HG02943 (cell line): ENCODE results near the gene RASGRF1.
"Not testable (repeated sequence)": the region's sequence is repeated elsewhere in the genome, so short reads cannot be mapped to it uniquely, and the experiment has no call there.

Experiments
- ATAC-seq: cut with Tn5 transposase; IDR thresholded peaks from one replicate; pipeline ENCODE4 v1.9.1; 2021; ENCODE audit warnings: mild to moderate bottlenecking, low read depth, moderate library complexity; ENCODE audit not compliant: unreplicated experiment

The RASGRF1 gene

DNA sequence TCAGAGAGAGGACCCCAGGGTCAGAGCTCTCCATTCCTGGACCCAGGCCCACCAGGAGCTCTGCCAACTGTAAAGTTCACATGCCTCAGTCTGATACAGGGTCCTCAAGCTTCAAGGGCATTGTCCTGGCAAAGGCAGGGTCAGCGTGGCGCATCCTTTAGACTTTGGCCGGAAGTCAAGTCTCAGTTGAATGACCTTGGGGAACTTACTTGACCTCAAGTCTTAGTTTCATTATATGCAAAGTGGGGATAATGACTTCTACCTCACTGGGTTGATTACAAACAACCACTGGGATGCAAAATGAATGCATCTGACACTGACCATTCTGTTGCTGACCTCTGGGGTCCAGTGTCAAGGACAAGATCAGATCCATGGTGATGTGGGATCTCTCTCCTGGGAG, 75.2 kb downstream of the RASGRF1 start:
- ATAC-seq = no peak

DNA sequence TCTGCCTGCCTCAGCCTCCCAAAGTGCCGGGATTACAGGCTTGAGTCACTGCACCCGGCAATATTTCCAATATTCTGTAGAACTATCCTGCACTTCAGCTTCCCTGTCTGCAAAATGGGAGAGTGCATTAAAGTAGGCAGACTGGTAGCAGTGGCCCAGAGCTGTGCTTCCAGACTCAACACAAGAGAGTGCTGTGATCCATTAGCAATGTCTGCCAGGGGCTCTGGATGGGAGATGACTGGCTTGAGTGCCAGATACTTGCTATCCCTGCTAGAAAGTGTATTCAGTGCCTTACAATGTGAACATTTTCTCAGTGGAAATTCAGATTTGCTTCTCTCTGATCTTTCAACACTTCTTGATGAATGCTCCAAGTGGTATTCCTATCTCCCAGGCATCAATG, 80.3 kb downstream of the RASGRF1 start:
- no peak for ATAC-seq

DNA sequence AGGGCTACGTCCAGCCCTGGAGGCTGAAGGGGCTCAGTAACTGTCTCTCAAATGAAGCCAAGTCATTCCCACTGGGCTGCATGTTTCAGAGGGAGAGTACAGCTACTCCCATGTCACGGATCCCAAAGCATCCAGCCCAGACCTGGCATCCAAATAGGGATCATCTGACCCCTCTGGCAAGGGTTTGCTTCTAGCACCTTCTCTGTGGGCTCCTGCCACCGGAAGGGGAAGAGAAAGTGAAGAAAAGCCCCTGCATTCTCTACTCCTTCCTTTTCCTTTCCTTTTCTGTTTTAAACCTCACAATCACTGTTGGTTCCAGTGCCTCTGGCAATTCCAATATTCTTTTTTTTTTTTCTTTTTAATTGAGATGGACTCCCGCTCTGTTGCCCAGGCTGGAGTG, 81.2 kb downstream of the RASGRF1 start:
- ATAC-seq = no peak

DNA sequence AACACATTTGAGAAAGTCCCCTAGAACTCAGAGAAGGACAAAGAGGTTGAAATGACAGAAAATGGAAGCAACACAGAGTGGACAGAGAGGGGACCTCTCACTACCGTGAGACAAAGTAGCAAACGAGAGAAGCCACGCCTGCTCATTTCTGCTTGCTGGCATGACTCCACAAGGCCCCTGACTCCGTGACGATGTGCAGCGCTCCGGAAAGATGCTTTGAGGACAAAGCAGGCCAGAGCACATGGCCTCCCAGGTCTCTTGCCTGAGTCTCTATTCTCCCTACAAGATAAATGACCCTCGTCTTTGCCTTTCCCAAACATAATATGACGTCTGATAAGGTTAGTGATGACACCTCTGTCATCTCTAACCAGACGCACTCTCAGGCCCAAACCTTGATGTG, 81.9 kb downstream of the RASGRF1 start:
- ATAC-seq = no peak

DNA sequence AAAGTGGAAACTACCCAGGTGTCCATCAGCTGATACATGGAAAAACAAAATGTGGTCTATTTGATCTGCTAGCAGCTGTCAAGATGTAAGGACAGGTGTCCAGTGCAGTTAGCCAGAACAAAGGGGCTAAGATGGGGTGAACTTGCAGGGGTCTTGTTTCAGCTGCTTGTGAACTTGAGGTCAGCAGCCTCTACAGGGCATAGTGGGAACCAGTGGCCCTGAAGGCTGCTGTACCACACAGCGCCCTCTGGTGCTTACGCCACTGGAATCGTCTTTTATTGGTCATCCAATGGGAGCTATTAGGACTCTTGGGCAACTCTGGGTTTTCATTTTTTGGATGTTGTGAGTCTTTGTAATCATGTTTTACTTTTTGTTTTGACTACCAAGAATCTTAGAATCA, 83.5 kb downstream of the RASGRF1 start:
- no peak for ATAC-seq

DNA sequence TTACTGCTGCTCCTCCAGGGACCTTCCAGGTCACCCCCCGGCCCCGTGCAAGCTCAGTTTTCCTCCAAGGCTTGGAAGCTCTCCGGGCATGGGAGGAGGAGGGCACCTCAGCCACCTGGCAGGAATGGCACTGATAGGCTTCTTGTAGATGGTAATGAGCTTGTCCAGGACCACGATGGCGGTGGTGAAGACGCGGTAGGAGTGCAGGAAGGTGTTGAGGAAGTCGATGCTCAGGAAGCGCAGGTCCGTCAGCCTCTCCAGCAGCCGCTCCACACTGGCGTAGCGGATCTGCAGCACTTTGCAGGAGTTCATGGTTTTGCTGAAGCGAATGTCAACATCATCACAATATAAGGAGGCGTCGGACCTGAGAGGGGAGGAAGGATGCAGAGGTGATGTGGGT, 84.5 kb downstream of the RASGRF1 start:
- ATAC-seq = no peak

DNA sequence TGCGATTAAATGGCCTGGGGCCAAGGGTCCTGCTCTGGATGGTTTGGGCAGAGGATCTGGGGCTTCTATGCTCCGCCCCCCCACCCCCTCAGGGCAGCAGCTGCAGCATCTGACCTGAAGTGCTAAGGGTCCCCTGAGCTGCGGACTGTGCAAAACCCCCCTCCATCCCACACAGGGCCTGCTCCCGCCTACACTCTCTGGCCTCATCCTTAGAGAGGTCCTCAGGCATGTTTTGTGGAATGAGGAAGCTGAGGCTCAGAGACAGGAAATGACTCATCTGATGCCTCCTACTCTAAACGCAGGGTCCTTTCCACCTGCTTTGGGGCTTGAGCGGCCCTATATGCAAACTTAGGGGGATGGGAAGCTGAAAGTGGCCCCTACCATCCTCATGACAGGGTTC, 86.2 kb downstream of the RASGRF1 start:
- ATAC-seq = no peak

DNA sequence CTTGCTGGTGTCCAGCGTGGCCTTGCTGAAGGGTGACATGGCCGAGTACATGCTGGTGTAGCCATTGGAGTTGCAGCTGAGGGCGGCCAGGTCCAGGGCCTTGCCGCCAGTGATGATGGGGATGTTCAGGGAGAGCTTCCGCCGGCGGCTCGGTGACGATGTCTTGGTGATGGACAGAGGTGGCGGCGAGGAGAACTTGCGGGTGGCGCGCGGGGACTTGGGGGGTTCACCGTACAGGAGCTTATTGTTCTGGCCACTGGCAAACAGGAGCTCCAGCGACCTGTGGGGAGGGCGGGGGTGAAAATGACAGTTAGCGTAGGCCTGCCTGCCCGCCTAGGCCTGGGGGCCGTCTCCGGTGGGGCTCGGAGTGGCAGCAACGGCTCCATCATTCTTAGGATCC, 86.7 kb downstream of the RASGRF1 start:
- ATAC-seq = no peak

DNA sequence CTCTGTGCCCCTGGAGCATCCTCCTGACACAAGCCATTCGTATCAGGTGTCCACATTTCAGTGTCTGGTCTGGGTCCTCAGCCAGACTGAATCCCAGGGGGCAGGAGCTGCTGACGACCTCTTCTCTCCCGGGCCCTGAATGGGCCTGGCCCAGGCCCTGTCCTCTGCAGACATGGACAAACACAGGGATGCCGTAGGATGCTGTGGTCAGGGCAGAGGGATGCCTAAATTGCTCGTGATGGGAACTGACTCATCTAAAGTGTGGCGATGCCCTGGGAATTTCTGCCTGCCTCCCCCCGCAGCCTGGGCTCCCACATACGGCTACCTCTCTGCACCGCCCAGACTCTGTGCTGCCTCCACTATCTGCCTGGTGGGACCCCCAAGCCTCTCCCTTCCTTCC, 87.3 kb downstream of the RASGRF1 start:
- ATAC-seq = no peak

DNA sequence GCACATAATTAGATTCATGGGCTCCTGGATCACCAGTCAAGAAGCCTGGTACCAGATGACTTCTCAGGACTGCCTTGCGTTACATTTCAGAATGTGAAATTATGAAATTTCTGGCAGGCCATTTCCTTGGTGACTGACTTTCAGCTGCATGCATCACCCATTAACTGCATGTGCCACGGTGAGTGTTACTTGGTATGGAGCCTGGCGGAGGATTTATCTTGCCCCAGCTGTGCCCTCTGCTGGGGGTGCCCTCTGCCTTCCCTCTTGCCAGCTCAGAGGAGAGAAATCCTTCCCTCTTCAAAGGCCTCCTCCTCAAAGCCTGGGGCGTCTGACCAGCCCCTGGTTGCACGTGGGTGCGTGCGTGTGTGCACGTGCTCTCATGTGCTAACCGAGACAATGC, 88.0 kb downstream of the RASGRF1 start:
- no peak for ATAC-seq

DNA sequence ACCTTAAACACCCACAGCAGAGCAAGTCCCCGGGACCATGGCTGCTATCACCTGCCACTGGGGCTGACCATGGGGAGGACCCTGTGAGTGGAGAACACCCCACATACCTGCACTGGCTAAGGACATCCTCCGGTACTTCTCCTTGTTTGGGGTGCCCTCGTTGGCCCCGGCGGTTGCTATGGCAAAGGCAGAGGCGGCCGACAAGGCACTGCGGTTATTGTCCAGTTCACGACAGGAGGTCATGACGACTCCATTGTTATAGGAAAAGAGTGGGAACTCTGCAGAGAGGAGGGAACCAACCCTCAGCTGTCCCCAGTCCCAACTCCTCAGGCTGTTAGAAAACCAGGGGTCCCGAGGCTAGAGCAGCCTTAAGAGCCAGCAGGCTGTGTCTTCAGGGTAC, 90.9 kb downstream of the RASGRF1 start:
- no peak for ATAC-seq

DNA sequence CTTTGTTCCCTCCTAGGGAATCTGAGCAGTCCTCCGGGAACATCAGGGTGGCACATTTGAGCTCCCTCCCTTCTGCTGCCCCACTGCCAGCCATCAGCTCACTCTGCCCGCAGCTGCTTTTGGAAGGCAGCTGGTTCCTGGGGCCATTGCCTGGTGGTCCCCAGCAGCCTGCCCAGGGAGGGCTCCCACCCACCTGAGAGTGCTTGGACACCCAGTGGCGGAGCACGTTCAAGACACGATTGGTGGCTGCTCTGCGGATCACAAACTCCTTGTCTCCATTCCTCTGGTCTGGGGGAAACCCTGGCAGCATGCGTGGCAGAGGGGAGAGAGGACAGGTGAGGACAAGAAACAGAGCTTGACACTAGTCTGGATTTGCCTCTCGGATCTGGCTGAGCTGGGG, 92.1 kb downstream of the RASGRF1 start:
- no peak for ATAC-seq

DNA sequence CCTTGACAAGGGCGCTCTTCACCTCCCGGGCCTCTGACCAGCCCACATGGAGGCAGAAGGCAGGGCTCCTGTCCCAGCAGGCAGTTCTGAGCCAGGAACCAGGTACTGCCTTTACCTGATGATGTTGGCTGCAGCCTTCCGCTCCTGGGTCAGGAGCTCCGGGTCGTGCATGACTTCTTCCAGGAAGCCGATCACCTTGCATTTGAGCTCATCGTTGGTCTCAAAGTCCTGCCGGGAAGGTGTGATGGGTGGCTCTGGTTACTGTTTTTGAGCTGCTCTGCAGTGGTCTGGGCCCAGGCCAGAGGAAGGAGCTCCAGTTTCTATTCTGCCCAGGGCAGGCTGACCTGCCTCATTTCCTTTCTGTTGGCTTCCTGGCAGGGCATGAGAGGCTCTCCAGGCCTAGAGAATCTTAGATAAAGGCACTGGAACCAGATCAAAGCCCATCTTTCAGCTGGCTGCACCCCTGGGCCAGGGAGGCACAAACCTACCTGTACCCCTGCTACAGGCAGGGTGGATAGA, 92.5 kb downstream of the RASGRF1 start:
- no peak for ATAC-seq

DNA sequence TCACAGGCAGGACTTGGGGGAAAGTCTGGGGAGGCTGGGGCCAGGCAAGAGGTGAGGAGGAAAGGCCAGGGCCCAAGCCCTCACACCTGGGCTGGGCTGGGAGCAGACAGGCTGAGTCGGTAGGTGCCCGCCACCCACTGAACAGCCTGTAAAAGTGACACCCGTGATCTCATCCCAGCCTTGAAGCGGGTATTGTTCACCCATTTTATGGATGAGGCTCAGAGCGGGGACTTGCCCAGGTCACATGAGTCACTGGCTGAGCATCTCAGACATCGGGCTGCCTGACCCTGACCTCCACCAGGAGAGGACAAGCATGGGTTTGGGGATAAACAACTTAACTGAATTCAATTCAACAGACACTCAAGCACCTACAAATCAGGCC, 93.7 kb downstream of the RASGRF1 start:
- ATAC-seq = no peak

DNA sequence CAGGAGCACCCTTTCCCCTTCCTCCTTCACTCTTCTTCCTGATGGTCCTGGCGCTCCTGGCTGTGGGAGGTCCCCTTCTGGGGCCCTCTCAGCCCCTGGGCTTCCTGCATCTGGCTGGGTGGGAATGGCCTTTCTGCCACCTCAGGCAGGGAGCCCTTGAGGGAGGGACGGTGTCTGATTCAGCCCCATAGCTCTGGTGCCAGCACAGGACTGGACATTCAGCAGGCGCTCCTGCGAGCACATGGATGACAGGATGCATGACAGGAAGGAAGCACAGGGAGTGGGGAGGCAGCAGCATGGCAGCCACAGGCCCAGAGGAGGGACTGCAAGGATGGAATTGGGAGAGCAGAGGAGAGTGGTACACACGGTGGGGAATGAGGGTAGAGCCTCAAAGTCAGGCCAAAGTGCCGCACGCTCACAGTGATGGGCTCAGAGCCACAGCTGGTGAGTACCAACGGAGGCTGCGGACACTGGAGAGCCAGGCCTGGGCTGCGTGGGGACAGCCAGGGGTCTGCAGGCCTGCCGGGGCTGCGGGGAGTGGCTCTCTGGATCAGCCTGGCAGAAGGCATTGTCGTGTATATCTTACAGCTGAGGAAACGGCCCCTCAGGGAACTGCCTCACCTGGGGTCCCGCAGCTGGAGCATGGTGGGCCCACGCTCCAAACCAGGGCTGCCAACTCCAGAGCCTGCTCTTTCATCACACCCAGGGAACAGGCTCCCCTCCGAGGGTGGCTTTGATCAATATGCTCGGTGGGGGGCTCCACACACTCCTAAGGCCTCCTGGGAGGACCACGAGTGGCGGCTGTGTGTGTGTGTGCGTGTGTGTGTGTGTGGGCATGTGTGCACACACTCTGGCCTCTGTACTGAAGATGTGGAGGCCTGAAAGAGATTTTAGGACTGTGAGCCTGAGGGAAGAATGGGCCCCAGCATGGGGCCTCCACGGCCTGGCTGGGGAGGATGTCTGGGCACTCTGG, 94.4 kb downstream of the RASGRF1 start:
- no peak for ATAC-seq

DNA sequence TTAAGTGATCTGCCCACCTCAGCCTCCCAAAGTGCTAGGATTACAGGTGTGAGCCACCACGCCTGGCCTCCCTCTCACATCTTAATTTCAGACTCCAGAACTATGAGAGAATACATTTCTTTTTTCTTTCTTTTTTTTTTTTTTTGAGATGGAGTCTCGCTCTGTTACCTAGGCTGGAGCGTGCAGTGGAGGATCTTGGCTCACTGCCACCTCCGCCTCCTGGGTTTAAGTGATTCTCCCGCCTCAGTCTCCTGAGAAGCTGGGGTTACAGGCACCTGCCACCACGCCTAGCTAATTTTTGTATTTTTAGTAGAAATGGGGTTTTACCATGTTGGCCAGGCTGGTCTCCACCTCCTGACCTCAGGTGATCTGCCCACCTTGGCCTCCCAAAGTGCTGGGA, 95.4 kb downstream of the RASGRF1 start:
- not testable (repeated sequence) for ATAC-seq

DNA sequence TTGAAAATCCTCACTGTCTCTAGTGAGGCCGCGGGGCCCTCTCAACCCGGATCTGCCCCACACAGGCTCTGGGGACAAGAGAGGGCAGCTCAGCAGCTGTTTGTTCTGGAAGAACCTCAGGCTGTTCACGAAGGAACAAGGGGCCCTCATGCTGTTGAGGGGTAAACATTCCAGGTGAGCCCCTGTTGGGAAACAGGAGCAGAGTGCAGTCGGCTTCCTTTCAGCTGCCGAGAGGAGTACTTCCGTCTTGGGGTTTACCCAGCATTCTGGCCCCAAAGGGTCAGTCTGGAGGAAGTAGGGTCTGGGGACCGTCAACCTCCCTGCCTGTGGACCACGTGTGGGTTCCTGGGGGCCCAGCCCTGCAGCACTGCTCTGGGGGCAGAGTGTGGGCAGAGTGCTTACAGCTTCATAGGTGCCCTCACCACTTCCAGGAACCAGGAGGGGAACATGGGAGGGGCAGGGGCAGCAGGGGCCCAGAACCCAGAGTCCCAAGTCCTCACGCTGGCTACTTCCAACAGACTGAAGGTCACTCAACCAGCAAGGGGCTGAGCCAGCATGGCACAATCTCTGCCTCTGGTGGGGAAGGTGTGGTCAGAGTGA, 96.5 kb downstream of the RASGRF1 start:
- no peak for ATAC-seq

DNA sequence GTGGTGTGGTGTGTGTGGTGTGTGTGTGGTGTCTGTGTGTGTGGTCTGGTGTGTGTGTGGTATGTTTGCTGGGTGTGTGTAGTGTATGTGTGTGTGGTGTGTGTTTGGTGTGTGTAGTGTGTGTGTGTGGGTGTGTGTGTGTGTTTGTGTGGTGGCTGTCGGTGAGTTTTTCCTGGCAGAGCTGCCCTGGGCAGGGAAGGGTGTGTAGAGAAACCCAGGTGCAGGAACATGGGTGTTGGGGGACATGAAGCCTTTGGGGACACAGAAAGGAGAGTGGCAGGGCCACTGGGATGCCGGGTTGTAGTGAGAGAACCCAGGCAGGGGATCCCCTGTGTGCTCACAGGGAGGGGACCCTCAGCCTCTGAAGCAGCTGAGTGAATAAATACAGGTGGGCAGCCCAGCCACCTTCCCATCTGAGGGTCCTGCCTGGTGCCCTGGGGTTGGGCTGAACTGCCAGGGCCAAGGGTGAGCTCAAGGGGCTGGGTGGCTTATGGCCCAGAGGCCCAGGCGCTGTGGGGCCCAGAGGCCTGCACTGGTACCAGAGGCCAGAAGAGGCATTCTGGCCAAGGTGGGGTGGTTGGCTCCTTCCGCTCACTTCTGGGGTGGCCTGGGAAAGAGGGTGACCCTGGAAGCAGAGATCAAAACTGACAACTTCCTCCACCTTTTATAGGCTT, 97.2 kb downstream of the RASGRF1 start:
- no peak for ATAC-seq

DNA sequence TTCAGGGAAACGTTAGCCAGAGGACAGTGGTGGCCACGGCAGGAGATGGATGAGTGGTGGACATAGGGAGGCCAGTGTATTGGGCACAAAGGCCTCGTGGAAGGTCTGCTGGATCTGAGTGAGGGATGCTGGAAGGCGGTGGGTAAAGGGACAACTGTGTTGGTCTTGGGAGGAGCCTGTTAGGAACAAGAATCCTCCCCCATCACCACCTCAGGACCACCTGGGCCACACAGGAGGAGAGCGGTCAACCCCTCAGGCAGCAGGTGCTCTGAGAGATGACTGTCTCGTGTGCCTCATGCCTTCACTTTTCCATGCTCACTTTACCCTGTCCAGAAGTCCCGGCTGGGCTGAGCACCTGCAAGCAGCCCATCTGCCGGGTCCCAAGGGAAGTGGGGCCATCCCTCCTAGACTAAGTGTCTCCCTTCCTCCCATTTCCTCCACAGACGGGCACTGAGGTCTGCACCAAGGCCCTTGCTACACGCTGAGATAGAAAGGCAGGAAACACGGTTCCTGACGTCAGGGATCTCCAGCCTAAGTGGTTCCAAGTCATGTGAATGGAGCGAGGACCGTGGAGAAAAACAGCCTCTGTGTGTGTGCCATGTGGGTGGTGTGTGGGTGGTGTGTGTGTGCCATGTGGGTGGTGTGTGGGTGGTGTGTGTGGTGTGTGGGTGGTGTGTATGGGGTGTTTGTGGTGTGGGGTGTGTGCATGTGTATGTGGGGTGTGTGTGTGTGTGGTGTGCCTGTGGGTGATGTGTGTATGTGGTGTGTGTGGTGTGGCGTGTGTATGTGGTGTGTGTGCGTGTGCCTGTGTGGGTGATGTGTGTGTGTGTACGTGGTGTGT, 97.9 kb downstream of the RASGRF1 start:
- ATAC-seq = no peak

DNA sequence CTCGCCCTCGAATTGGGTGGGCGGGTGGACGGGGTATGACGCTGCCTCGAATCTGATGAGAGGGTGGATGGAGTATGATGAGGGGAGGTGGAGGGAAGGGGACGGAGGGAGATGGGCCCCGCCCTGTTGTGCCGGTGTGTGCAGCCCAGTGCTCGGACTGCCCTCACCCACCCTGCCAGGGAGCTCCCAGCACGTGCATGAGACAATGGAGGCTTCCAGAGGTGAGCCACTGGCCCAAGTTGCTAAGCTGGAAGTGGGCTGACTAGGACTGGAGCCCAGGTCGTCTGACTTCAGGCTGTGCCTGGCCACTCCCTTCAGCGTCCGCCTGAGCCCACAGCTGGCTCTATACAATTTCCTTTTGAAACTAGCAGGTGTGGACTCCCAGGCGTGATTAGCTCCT, 98.7 kb downstream of the RASGRF1 start:
- ATAC-seq = no peak
